ENCODE measurements around the gene FOXP1.
A peak's percentile ranks its signal among the peaks of the same experiment; 100 is the strongest.
"Not testable (repeated sequence)": the region's sequence is repeated elsewhere in the genome, so short reads cannot be mapped to it uniquely, and the experiment has no call there.

The FOXP1 gene

GRCh38 chr3:70984776-70985482 is 598.6 kb downstream of the FOXP1 start:
- no peak overlapping the region for H3K4me3 Mint-ChIP-seq
- H3K27ac Mint-ChIP-seq = peak overlapping the region; percentile 89
- H3K4me1 Mint-ChIP-seq (ENCODE audit: low read depth) = peaks cover 74% of the 10 kb centered on the region
- H3K27me3 Mint-ChIP-seq = no peaks in the 10 kb centered on the region
- no peaks in the 10 kb centered on the region for H3K9me3 Mint-ChIP-seq (ENCODE audit: low read depth)
- H3K36me3 Mint-ChIP-seq = peaks cover 35% of the 10 kb centered on the region

- peaks cover 35% of the 10 kb centered on the region for H3K36me3 Mint-ChIP-seq
- peak overlapping the region; percentile 41 for H3K4me3 Mint-ChIP-seq
- H3K4me1 Mint-ChIP-seq (ENCODE audit: low read depth) = peaks cover 70% of the 10 kb centered on the region
- H3K9me3 Mint-ChIP-seq (ENCODE audit: low read depth) = no peaks in the 10 kb centered on the region
- no peaks in the 10 kb centered on the region for H3K27me3 Mint-ChIP-seq
- peak overlapping the region; percentile 94 for H3K27ac Mint-ChIP-seq
Measured at GRCh38 chr3:70982700-70983140, 600.8 kb downstream of the FOXP1 start.

DNA sequence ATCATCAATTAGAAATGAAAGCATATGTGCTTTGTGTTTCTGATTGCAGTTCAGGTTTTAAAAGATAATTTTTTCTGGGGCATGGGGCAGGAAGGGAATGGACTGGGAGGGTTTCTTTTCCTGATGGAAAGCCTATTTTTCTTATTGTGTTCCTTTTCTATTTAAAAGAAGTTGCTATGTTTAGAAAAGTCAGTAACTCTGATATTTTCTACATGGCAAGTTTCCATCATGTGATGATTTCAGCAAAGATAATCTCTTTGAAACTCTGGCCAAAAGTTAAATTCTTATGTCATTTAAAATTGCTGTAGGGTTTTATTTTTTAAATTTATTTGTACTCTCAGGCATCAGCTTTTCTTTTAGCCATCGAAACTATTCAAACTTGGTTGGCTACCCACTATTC is 601.2 kb downstream of the FOXP1 start:
- H3K4me3 Mint-ChIP-seq = peak overlapping the region; percentile 62
- H3K27ac Mint-ChIP-seq = peak overlapping the region; percentile 94
- H3K36me3 Mint-ChIP-seq = peaks cover 33% of the 10 kb centered on the region
- H3K4me1 Mint-ChIP-seq (ENCODE audit: low read depth) = peaks cover 67% of the 10 kb centered on the region
- no peaks in the 10 kb centered on the region for H3K9me3 Mint-ChIP-seq (ENCODE audit: low read depth)
- no peaks in the 10 kb centered on the region for H3K27me3 Mint-ChIP-seq

GRCh38 chr3:70981231-70981880 is 602.2 kb downstream of the FOXP1 start:
- no peaks in the 10 kb centered on the region for H3K27me3 Mint-ChIP-seq
- peak overlapping the region; percentile 94 for H3K27ac Mint-ChIP-seq
- H3K36me3 Mint-ChIP-seq = peaks cover 39% of the 10 kb centered on the region
- peak overlapping the region; percentile 62 for H3K4me3 Mint-ChIP-seq
- H3K9me3 Mint-ChIP-seq (ENCODE audit: low read depth) = no peaks in the 10 kb centered on the region
- H3K4me1 Mint-ChIP-seq (ENCODE audit: low read depth) = peaks cover 69% of the 10 kb centered on the region

- no peaks in the 10 kb centered on the region for H3K9me3 Mint-ChIP-seq (ENCODE audit: low read depth)
- H3K36me3 Mint-ChIP-seq = peaks cover 38% of the 10 kb centered on the region
- peak overlapping the region; percentile 9 for H3K4me3 Mint-ChIP-seq
- H3K4me1 Mint-ChIP-seq (ENCODE audit: low read depth) = peaks cover 66% of the 10 kb centered on the region
- no peaks in the 10 kb centered on the region for H3K27me3 Mint-ChIP-seq
- H3K27ac Mint-ChIP-seq = peak overlapping the region; percentile 94
Measured at GRCh38 chr3:70980646-70981170, 602.8 kb downstream of the FOXP1 start.

GRCh38 chr3:70979983-70980645 is 603.4 kb downstream of the FOXP1 start:
- H3K27ac Mint-ChIP-seq = peak overlapping the region; percentile 94
- peaks cover 38% of the 10 kb centered on the region for H3K36me3 Mint-ChIP-seq
- H3K27me3 Mint-ChIP-seq = no peaks in the 10 kb centered on the region
- no peaks in the 10 kb centered on the region for H3K9me3 Mint-ChIP-seq (ENCODE audit: low read depth)
- peaks cover 64% of the 10 kb centered on the region for H3K4me1 Mint-ChIP-seq (ENCODE audit: low read depth)
- H3K4me3 Mint-ChIP-seq = no peak overlapping the region

DNA sequence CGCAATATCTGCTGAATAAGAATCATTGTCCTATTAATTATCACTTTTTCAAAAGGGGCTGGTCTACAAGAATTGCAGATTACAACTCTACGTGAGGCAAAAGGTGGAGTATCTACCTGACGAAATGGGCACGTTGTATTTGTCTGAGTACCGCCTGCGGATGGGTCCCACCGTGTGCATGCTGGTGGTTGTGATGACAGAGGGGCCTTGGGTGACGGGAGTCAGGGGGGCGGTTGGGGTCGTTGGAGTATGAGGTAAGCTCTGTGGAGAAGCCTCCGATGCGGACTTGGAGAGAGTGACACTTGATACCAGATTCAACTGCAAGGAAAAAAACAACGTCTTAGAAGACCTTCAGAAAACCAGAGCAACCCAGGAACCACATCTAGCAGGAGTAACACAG is 605.8 kb downstream of the FOXP1 start:
- Mint-ChIP-seq H3K36me3 (peaks cover 26% of the 10 kb centered on the region), H3K27ac (peak overlapping the region; percentile 78), H3K4me1 (ENCODE audit: low read depth) (peaks cover 49% of the 10 kb centered on the region), H3K27me3 (no peaks in the 10 kb centered on the region), H3K4me3 (no peak overlapping the region), H3K9me3 (ENCODE audit: low read depth) (no peaks in the 10 kb centered on the region)

GRCh38 chr3:70975981-70976380 is 607.5 kb downstream of the FOXP1 start:
- Mint-ChIP-seq H3K4me1 (ENCODE audit: low read depth) (peaks cover 37% of the 10 kb centered on the region), H3K36me3 (peaks cover 23% of the 10 kb centered on the region)
- not testable (repeated sequence) for H3K27me3 Mint-ChIP-seq; H3K9me3 Mint-ChIP-seq (ENCODE audit: low read depth); H3K4me3 Mint-ChIP-seq; H3K27ac Mint-ChIP-seq

DNA sequence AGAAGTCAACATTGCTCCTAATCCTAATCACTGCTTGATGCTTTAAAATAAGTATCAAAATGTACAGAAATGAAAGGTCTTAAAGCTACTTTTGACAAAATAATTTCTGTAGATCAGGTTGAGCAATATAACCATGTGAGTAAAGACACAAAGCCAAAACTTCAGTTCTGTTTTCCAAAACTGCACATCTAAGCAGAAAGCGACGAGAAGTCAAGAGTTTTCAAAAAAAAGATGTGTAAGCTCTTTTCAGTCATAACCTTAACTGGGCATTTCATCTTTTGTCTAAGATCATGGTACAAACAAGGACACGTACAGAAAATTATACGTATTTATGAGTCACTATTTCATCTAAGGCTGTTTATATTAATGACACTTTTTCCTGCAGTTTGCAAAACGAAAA is 608.8 kb downstream of the FOXP1 start:
- peaks cover 26% of the 10 kb centered on the region for H3K4me1 Mint-ChIP-seq (ENCODE audit: low read depth)
- H3K4me3 Mint-ChIP-seq = no peak overlapping the region
- peaks cover 20% of the 10 kb centered on the region for H3K36me3 Mint-ChIP-seq
- H3K9me3 Mint-ChIP-seq (ENCODE audit: low read depth) = no peaks in the 10 kb centered on the region
- peak overlapping the region; percentile 77 for H3K27ac Mint-ChIP-seq
- no peaks in the 10 kb centered on the region for H3K27me3 Mint-ChIP-seq

GRCh38 chr3:70973558-70973957 is 610.0 kb downstream of the FOXP1 start:
- peak overlapping the region; percentile 85 for H3K27ac Mint-ChIP-seq
- no peaks in the 10 kb centered on the region for H3K9me3 Mint-ChIP-seq (ENCODE audit: low read depth)
- no peaks in the 10 kb centered on the region for H3K27me3 Mint-ChIP-seq
- no peak overlapping the region for H3K4me3 Mint-ChIP-seq
- H3K4me1 Mint-ChIP-seq (ENCODE audit: low read depth) = peaks cover 29% of the 10 kb centered on the region
- H3K36me3 Mint-ChIP-seq = peaks cover 23% of the 10 kb centered on the region

- Mint-ChIP-seq H3K27me3 (no peaks in the 10 kb centered on the region), H3K4me3 (no peak overlapping the region), H3K36me3 (peaks cover 23% of the 10 kb centered on the region), H3K4me1 (ENCODE audit: low read depth) (peaks cover 30% of the 10 kb centered on the region), H3K9me3 (ENCODE audit: low read depth) (no peaks in the 10 kb centered on the region), H3K27ac (peak overlapping the region; percentile 85)
Measured at GRCh38 chr3:70972855-70973254, 610.7 kb downstream of the FOXP1 start.

DNA sequence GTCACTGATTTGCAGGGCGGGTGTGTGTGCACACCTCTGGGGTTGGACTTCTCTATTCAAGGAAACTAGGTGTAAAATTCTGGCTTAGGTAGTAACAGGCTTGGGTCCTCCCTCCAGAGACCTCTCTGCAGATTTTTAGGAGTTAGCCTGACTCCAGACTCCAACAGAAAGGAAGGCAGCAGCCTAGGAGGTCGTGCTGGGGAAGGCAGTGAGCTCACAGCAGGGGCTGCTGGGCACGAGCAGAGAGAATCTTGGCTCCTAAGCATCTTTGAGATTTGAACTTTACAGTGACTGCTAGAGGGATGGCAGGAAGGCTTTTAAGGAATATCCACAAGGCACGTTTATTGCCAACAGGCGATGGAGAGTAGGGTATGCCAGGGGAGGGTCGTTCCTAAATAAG is 612.6 kb downstream of the FOXP1 start:
- Mint-ChIP-seq H3K4me3 (no peak overlapping the region), H3K4me1 (ENCODE audit: low read depth) (peaks cover 24% of the 10 kb centered on the region), H3K9me3 (ENCODE audit: low read depth) (no peaks in the 10 kb centered on the region), H3K36me3 (peaks cover 14% of the 10 kb centered on the region), H3K27me3 (no peaks in the 10 kb centered on the region), H3K27ac (peak overlapping the region; percentile 77)

DNA sequence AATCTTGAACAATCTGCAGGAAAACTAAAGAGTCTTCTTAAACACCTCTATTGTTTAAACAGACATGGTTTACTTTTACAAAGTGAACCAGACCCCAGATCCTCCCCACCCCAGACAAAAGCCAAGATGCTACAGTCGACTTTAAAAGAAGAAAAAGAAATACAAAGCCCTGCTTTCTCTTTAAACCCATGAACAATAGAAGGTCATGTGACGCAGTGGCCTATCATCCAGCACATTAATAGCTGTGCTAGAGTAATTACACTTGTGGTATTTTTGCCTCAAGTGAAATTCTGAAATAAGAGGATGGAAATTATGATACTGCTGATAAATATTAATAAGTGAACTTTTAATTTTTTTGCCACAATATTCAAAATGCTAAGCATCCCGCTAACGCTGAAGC is 613.4 kb downstream of the FOXP1 start:
- Mint-ChIP-seq H3K4me3 (no peak overlapping the region), H3K36me3 (peaks cover 13% of the 10 kb centered on the region), H3K27ac (peak overlapping the region; percentile 67), H3K27me3 (no peaks in the 10 kb centered on the region), H3K9me3 (ENCODE audit: low read depth) (no peaks in the 10 kb centered on the region), H3K4me1 (ENCODE audit: low read depth) (peaks cover 24% of the 10 kb centered on the region)

GRCh38 chr3:70963431-70964275 is 619.9 kb downstream of the FOXP1 start:
- peaks cover 5% of the 10 kb centered on the region for H3K4me1 Mint-ChIP-seq (ENCODE audit: low read depth)
- H3K4me3 Mint-ChIP-seq = no peak overlapping the region
- H3K27ac Mint-ChIP-seq = peak overlapping the region; percentile 67
- H3K9me3 Mint-ChIP-seq (ENCODE audit: low read depth) = no peaks in the 10 kb centered on the region
- H3K27me3 Mint-ChIP-seq = no peaks in the 10 kb centered on the region
- peaks cover 16% of the 10 kb centered on the region for H3K36me3 Mint-ChIP-seq
